SK-N-SH treated with all-trans-retinoic acid at 6 μM for 48 hours (cell line): Measurements from ENCODE around the gene TGFBR2.

Experiments used
- ATAC-seq: fragments of 200-7000 bp; cut with Tn5 transposase; 3 replicates; pipeline ENCODE4 v1.9.1; 2020; ENCODE audit warnings: mild to moderate bottlenecking, moderate library complexity
- ARNTL ChIP-seq: fragments of 450-650 bp; formaldehyde crosslinking; IDR thresholded peaks from 2 replicates; pipeline ENCODE4 v1.5.0; 2020; ENCODE audit warnings: low read depth, mild to moderate bottlenecking, moderate library complexity, borderline replicate concordance
- BACH2 ChIP-seq: fragments of 250-450 bp; sonication (Bioruptor Pico); IDR thresholded peaks from 2 replicates; pipeline ENCODE4 v1.9.0; 2021; ENCODE audit warnings: mild to moderate bottlenecking, borderline replicate concordance
- CSDC2 ChIP-seq: fragments of 250-450 bp; sonication (Bioruptor Pico); IDR thresholded peaks from 2 replicates; pipeline ENCODE4 v1.5.0; 2020; ENCODE audit warnings: mild to moderate bottlenecking, moderate library complexity
- ESRRG ChIP-seq: fragments of 250-450 bp; sonication (Bioruptor Pico); IDR thresholded peaks from 2 replicates; pipeline ENCODE4 v1.6.1; 2021; ENCODE audit warnings: mild to moderate bottlenecking
- GLIS3 ChIP-seq: fragments of 250-450 bp; sonication (Bioruptor Pico); IDR thresholded peaks from 2 replicates; pipeline ENCODE4 v1.5.0; 2020; ENCODE audit warnings: mild to moderate bottlenecking, moderate library complexity
- ISL1 ChIP-seq: fragments of 250-450 bp; sonication (Bioruptor Pico); IDR thresholded peaks from 2 replicates; pipeline ENCODE4 v2.1.2; 2022; ENCODE audit warnings: mild to moderate bottlenecking, moderate library complexity
- PPARA ChIP-seq: fragments of 250-450 bp; sonication (Bioruptor Pico); IDR thresholded peaks from 2 replicates; pipeline ENCODE4 v1.5.0; 2020; ENCODE audit warnings: mild to moderate bottlenecking, borderline replicate concordance
- RARB ChIP-seq: fragments of 250-450 bp; sonication (Bioruptor Pico); IDR thresholded peaks from 2 replicates; pipeline ENCODE4 v1.8.0; 2021; ENCODE audit warnings: mild to moderate bottlenecking, moderate library complexity
- SNAI2 ChIP-seq: fragments of 250-450 bp; sonication (Bioruptor Pico); IDR thresholded peaks from 2 replicates; pipeline ENCODE4 v1.5.0; 2020; ENCODE audit warnings: mild to moderate bottlenecking, moderate library complexity
- TCF4 ChIP-seq: fragments of 250-450 bp; sonication (Bioruptor Pico); IDR thresholded peaks from 2 replicates; pipeline ENCODE4 v1.8.0; 2021; ENCODE audit warnings: mild to moderate bottlenecking, moderate library complexity, borderline replicate concordance
- TOX ChIP-seq: fragments of 250-450 bp; sonication (Bioruptor Pico); IDR thresholded peaks from 2 replicates; pipeline ENCODE4 v1.8.0; 2021; ENCODE audit warnings: mild to moderate bottlenecking, moderate library complexity, borderline replicate concordance
- ZC3H10 ChIP-seq: fragments of 250-450 bp; sonication (Bioruptor Pico); IDR thresholded peaks from 2 replicates; pipeline ENCODE4 v1.5.1; 2021; ENCODE audit warnings: mild to moderate bottlenecking, moderate library complexity
- ZFP3 ChIP-seq: fragments of 250-450 bp; sonication (Bioruptor Pico); IDR thresholded peaks from 2 replicates; pipeline ENCODE4 v1.5.0; 2020; ENCODE audit warnings: mild to moderate bottlenecking, moderate library complexity
- ZFP30 ChIP-seq: fragments of 450-650 bp; formaldehyde crosslinking; IDR thresholded peaks from 2 replicates; pipeline ENCODE4 v1.5.0; 2022; ENCODE audit warnings: mild to moderate bottlenecking, moderate library complexity
- ZNF565 ChIP-seq: fragments of 450-650 bp; formaldehyde crosslinking; conservative IDR thresholded peaks from 2 replicates; pipeline ENCODE4 v1.5.0; 2020; ENCODE audit warnings: low read depth, mild to moderate bottlenecking, moderate library complexity
- ZNF70 ChIP-seq: fragments of 450-650 bp; formaldehyde crosslinking; IDR thresholded peaks from 2 replicates; pipeline ENCODE4 v1.5.0; 2020; ENCODE audit warnings: mild to moderate bottlenecking, moderate library complexity
- ZNF8 ChIP-seq: fragments of 450-650 bp; formaldehyde crosslinking; IDR thresholded peaks from 2 replicates; pipeline ENCODE4 v1.5.0; 2020; ENCODE audit warnings: mild to moderate bottlenecking, moderate library complexity
- TF ChIP-seq, protein P1 (sequence below): fragments of 250-450 bp; sonication (Bioruptor Pico); IDR thresholded peaks from 2 replicates; pipeline ENCODE4 v1.5.1; 2020; ENCODE audit warnings: low read depth, mild to moderate bottlenecking, moderate library complexity
- TF ChIP-seq, protein P2 (sequence below): fragments of 250-450 bp; sonication (Bioruptor Pico); IDR thresholded peaks from 2 replicates; pipeline ENCODE4 v1.5.1; 2021; ENCODE audit warnings: mild to moderate bottlenecking, moderate library complexity
- TF ChIP-seq, protein P3 (sequence below): fragments of 250-450 bp; sonication (Bioruptor Pico); IDR thresholded peaks from 2 replicates; pipeline ENCODE4 v1.5.0; 2020; ENCODE audit warnings: mild to moderate bottlenecking, moderate library complexity
- TF ChIP-seq, protein P4 (sequence below): fragments of 250-450 bp; sonication (Bioruptor Pico); IDR thresholded peaks from 2 replicates; pipeline ENCODE4 v1.8.0; 2020; ENCODE audit warnings: mild to moderate bottlenecking, moderate library complexity, borderline replicate concordance
- TF ChIP-seq, protein P5 (sequence below): fragments of 250-450 bp; sonication (Bioruptor Pico); IDR thresholded peaks from 2 replicates; pipeline ENCODE4 v1.8.0; 2021; ENCODE audit warnings: low read depth, mild to moderate bottlenecking, moderate library complexity, borderline replicate concordance

Gene TGFBR2

DNA sequence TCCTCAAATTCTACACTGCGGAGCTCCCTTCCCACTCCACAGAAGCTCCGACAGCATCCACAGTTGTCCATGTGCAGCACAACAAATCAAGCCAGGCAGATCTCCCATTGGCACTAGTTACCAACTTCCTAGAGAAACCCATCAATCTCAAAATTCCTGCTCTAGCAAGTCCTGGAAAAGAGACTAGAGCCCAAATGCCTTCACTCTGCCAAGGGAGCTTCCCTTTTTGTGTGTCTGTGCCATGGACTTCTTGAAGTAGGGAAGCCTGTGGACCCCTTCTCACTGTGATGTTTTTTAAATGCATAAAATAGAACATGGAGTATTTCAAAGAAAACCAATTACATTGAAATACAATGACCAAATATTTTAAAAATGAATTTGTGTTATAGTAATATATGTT is 59.1 kb downstream of the TGFBR2 start:
- no peak for TF ChIP-seq ZC3H10 (CRISPR knock-in tag)
- no peak for TF ChIP-seq GLIS3 (CRISPR knock-in tag)
- no peak for TF ChIP-seq ZFP3 (CRISPR knock-in tag)
- no peak for TF ChIP-seq ARNTL (CRISPR knock-in tag)
- TF ChIP-seq, protein P1, sequence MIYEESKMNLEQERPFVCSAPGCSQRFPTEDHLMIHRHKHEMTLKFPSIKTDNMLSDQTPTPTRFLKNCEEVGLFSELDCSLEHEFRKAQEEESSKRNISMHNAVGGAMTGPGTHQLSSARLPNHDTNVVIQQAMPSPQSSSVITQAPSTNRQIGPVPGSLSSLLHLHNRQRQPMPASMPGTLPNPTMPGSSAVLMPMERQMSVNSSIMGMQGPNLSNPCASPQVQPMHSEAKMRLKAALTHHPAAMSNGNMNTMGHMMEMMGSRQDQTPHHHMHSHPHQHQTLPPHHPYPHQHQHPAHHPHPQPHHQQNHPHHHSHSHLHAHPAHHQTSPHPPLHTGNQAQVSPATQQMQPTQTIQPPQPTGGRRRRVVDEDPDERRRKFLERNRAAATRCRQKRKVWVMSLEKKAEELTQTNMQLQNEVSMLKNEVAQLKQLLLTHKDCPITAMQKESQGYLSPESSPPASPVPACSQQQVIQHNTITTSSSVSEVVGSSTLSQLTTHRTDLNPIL: no peak
- TF ChIP-seq, protein P2, sequence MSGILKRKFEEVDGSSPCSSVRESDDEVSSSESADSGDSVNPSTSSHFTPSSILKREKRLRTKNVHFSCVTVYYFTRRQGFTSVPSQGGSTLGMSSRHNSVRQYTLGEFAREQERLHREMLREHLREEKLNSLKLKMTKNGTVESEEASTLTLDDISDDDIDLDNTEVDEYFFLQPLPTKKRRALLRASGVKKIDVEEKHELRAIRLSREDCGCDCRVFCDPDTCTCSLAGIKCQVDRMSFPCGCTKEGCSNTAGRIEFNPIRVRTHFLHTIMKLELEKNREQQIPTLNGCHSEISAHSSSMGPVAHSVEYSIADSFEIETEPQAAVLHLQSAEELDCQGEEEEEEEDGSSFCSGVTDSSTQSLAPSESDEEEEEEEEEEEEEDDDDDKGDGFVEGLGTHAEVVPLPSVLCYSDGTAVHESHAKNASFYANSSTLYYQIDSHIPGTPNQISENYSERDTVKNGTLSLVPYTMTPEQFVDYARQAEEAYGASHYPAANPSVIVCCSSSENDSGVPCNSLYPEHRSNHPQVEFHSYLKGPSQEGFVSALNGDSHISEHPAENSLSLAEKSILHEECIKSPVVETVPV (CRISPR knock-in tag): no peak
- TF ChIP-seq, protein P3, sequence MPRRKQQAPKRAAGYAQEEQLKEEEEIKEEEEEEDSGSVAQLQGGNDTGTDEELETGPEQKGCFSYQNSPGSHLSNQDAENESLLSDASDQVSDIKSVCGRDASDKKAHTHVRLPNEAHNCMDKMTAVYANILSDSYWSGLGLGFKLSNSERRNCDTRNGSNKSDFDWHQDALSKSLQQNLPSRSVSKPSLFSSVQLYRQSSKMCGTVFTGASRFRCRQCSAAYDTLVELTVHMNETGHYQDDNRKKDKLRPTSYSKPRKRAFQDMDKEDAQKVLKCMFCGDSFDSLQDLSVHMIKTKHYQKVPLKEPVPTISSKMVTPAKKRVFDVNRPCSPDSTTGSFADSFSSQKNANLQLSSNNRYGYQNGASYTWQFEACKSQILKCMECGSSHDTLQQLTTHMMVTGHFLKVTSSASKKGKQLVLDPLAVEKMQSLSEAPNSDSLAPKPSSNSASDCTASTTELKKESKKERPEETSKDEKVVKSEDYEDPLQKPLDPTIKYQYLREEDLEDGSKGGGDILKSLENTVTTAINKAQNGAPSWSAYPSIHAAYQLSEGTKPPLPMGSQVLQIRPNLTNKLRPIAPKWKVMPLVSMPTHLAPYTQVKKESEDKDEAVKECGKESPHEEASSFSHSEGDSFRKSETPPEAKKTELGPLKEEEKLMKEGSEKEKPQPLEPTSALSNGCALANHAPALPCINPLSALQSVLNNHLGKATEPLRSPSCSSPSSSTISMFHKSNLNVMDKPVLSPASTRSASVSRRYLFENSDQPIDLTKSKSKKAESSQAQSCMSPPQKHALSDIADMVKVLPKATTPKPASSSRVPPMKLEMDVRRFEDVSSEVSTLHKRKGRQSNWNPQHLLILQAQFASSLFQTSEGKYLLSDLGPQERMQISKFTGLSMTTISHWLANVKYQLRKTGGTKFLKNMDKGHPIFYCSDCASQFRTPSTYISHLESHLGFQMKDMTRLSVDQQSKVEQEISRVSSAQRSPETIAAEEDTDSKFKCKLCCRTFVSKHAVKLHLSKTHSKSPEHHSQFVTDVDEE (CRISPR knock-in tag): no peak
- no peak for TF ChIP-seq TCF4
- TF ChIP-seq PPARA (CRISPR knock-in tag): no peak
- TF ChIP-seq ESRRG (CRISPR knock-in tag): no peak
- TF ChIP-seq, protein P4, sequence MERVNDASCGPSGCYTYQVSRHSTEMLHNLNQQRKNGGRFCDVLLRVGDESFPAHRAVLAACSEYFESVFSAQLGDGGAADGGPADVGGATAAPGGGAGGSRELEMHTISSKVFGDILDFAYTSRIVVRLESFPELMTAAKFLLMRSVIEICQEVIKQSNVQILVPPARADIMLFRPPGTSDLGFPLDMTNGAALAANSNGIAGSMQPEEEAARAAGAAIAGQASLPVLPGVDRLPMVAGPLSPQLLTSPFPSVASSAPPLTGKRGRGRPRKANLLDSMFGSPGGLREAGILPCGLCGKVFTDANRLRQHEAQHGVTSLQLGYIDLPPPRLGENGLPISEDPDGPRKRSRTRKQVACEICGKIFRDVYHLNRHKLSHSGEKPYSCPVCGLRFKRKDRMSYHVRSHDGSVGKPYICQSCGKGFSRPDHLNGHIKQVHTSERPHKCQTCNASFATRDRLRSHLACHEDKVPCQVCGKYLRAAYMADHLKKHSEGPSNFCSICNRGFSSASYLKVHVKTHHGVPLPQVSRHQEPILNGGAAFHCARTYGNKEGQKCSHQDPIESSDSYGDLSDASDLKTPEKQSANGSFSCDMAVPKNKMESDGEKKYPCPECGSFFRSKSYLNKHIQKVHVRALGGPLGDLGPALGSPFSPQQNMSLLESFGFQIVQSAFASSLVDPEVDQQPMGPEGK (CRISPR knock-in tag): no peak
- no peak for TF ChIP-seq ZNF8 (CRISPR knock-in tag)
- no peak for TF ChIP-seq SNAI2
- no peak for ATAC-seq

DNA sequence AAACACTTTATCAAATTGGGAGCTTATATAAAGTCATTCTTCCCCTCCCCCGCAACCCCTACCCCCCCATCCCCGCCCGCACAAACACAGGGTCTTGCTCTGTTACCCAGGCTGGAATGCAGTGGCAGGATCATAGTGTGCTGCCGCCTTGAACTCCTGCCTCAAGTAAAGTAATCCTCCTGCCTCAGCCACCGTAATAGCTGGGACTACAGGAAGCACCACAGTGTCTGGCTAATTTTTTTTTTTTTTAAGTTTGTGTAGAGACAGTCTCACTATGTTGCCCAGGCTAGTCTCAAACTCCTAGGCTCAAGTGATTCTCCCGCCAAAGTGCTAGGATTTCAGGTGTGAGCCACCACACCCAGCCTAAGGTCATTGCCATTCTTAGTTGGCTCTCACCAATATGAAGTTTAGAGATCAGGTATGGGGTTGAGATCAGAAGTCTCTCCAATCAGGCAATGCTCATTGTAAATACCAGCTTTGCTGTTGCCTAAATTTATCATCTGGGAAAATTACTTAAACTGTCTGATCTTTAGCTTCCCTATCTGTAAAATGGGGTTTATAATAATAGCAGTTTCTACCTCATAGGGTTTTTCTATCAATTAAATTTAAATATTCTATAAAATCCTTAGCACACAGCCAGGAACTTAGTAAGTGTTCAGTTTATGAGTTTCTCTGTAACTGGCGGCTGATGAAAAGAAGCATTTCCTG is 60.3 kb downstream of the TGFBR2 start:
- TF ChIP-seq, protein P5, sequence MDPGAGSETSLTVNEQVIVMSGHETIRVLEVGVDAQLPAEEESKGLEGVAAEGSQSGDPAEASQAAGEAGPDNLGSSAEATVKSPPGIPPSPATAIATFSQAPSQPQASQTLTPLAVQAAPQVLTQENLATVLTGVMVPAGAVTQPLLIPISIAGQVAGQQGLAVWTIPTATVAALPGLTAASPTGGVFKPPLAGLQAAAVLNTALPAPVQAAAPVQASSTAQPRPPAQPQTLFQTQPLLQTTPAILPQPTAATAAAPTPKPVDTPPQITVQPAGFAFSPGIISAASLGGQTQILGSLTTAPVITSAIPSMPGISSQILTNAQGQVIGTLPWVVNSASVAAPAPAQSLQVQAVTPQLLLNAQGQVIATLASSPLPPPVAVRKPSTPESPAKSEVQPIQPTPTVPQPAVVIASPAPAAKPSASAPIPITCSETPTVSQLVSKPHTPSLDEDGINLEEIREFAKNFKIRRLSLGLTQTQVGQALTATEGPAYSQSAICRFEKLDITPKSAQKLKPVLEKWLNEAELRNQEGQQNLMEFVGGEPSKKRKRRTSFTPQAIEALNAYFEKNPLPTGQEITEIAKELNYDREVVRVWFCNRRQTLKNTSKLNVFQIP (CRISPR knock-in tag): no peak
- TF ChIP-seq SNAI2 (no peak), ISL1 (CRISPR knock-in tag) (no peak), RARB (CRISPR knock-in tag) (no peak), TOX (CRISPR knock-in tag) (no peak)
- no peak for ATAC-seq

DNA sequence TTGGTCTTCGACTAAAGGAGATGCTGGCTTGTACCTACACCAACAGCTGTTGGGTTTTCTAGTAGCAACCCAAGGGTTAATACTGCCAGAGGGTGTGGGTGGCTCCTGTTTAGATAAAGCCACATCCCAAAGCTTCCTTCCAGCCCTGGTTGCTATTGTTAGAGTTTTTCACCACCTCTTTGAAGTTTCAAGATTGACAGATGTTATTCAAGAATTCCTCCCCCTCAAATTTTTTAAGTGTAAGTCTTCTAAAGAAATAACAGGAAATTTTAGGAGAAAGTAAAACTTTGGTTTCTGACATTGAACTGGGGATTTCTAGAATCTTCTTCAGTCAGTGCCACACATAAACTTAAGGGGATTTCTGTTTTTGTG is 60.9 kb downstream of the TGFBR2 start:
- no peak for ATAC-seq
- no peak for TF ChIP-seq ZFP30 (CRISPR knock-in tag)
- no peak for TF ChIP-seq ZFP3 (CRISPR knock-in tag)
- TF ChIP-seq ZNF70 (CRISPR knock-in tag): no peak
- no peak for TF ChIP-seq CSDC2 (CRISPR knock-in tag)
- TF ChIP-seq SNAI2: no peak
- TF ChIP-seq TOX (CRISPR knock-in tag): no peak
- TF ChIP-seq, protein P5 (CRISPR knock-in tag): no peak
- TF ChIP-seq ZNF565 (CRISPR knock-in tag): no peak
- TF ChIP-seq ZNF8 (CRISPR knock-in tag): no peak
- no peak for TF ChIP-seq BACH2 (CRISPR knock-in tag)
- TF ChIP-seq GLIS3 (CRISPR knock-in tag): no peak
- no peak for TF ChIP-seq ZC3H10 (CRISPR knock-in tag)
- TF ChIP-seq ISL1 (CRISPR knock-in tag): no peak
- TF ChIP-seq, protein P3 (CRISPR knock-in tag): no peak
- TF ChIP-seq, protein P1: no peak
